ENCODE results near the gene WNT3. TPM values are rescaled to one million over a fixed set of nuclear protein-coding genes. Genes with fewer than 3 reads are reported as not detected.

WNT3 gene
- total RNA-seq, 1 donor from 2014 or later = 1.1 TPM

DNA sequence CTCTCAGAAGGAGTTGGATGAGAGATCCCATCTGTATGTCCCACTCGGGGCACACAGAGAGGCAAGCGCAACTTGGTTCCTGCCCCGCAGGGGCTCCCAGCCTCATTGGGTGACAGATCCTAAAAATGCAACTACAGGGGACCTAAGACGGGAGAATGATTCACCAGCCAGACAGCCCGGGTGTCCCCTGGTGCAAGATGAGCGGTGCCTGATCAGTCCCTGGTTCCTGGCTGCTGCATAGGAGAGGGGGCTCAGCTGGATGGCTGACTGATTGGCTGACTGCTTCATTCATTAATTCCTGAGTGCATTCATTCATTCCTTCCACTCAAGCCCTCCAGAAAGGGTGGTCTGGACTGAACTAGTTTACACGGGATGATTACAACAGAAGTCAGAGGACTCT is 22.0 kb downstream of the WNT3 start:
- peaks cover 30% of the 10 kb centered on the region for H3K27me3 ChIP-seq
- TF ChIP-seq, protein P1, sequence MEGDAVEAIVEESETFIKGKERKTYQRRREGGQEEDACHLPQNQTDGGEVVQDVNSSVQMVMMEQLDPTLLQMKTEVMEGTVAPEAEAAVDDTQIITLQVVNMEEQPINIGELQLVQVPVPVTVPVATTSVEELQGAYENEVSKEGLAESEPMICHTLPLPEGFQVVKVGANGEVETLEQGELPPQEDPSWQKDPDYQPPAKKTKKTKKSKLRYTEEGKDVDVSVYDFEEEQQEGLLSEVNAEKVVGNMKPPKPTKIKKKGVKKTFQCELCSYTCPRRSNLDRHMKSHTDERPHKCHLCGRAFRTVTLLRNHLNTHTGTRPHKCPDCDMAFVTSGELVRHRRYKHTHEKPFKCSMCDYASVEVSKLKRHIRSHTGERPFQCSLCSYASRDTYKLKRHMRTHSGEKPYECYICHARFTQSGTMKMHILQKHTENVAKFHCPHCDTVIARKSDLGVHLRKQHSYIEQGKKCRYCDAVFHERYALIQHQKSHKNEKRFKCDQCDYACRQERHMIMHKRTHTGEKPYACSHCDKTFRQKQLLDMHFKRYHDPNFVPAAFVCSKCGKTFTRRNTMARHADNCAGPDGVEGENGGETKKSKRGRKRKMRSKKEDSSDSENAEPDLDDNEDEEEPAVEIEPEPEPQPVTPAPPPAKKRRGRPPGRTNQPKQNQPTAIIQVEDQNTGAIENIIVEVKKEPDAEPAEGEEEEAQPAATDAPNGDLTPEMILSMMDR (IDR thresholded peaks at IDR 0.05) = no peak
- no peak for TF ChIP-seq EZH2phosphoT487 (IDR thresholded peaks at IDR 0.05)
- no peak for TF ChIP-seq EZH2 (IDR thresholded peaks at IDR 0.05)
- H3K27ac ChIP-seq = no peak overlapping the region
- Mint-ChIP-seq H3K4me1 (peaks cover 34% of the 10 kb centered on the region), H3K27ac (no peak overlapping the region), H3K27me3 (ENCODE audit: insufficient read depth, low read depth) (peaks cover 9% of the 10 kb centered on the region), H3K9me3 (no peaks in the 10 kb centered on the region), H3K4me3 (no peak overlapping the region), H3K36me3 (peaks cover 27% of the 10 kb centered on the region)
- DNase-seq (ENCODE audit: low spot score) = no peak
- H3K79me2 ChIP-seq (ENCODE audit: low read depth) = no peaks in the 10 kb centered on the region
- no peaks in the 10 kb centered on the region for H3K9me3 ChIP-seq (ENCODE audit: low read depth)
- no peak overlapping the region for H2AFZ ChIP-seq (replicated peaks)
- H3K36me3 ChIP-seq = no peaks in the 10 kb centered on the region
- H3F3A ChIP-seq (ENCODE audit: low read depth) = no peaks in the 10 kb centered on the region
- H3K4me3 ChIP-seq = no peak overlapping the region
- no peaks in the 10 kb centered on the region for H4K20me1 ChIP-seq (ENCODE audit: low read depth)
- no peaks in the 10 kb centered on the region for H3K4me1 ChIP-seq
- H3K4me2 ChIP-seq = no peak overlapping the region
- H3K9ac ChIP-seq = no peak overlapping the region

DNA sequence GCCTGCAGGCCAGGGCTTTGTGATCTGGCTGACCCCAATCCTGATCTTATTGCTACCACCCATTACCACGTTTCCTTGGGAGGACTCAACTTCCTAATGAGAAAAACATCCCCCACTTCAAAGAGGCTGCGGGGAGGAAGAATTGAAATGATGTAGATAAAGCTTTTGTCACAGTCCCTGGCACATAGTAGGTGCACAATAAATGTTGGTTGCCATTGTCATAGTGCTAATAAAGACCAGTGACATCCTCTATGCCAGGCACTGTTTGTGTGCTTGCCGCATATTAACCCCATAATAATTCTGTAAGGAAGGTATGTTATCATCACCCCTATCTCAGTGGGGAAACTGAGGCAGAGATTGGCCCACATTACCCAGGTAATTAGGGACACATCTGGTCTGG is 22.4 kb downstream of the WNT3 start:
- peaks cover 8% of the 10 kb centered on the region for H3K27me3 Mint-ChIP-seq (ENCODE audit: insufficient read depth, low read depth)
- H3K27ac ChIP-seq = no peak overlapping the region
- no peaks in the 10 kb centered on the region for H3K9me3 Mint-ChIP-seq
- TF ChIP-seq EZH2 (IDR thresholded peaks at IDR 0.05) = no peak
- no peak for TF ChIP-seq EZH2phosphoT487 (IDR thresholded peaks at IDR 0.05)
- TF ChIP-seq, protein P1 (IDR thresholded peaks at IDR 0.05) = no peak
- no peak overlapping the region for H3K4me2 ChIP-seq
- no peak overlapping the region for H2AFZ ChIP-seq (replicated peaks)
- no peaks in the 10 kb centered on the region for H3K79me2 ChIP-seq (ENCODE audit: low read depth)
- H3K36me3 Mint-ChIP-seq = peaks cover 29% of the 10 kb centered on the region
- H3K27me3 ChIP-seq = peaks cover 33% of the 10 kb centered on the region
- no peaks in the 10 kb centered on the region for H3K4me1 ChIP-seq
- no peak overlapping the region for H3K9ac ChIP-seq
- H3K4me1 Mint-ChIP-seq = peaks cover 37% of the 10 kb centered on the region
- H3F3A ChIP-seq (ENCODE audit: low read depth) = no peaks in the 10 kb centered on the region
- H3K27ac Mint-ChIP-seq = no peak overlapping the region
- DNase-seq (ENCODE audit: low spot score) = no peak
- H3K9me3 ChIP-seq (ENCODE audit: low read depth) = no peaks in the 10 kb centered on the region
- H3K36me3 ChIP-seq = no peaks in the 10 kb centered on the region
- H3K4me3 ChIP-seq = no peak overlapping the region
- H3K4me3 Mint-ChIP-seq = no peak overlapping the region
- no peaks in the 10 kb centered on the region for H4K20me1 ChIP-seq (ENCODE audit: low read depth)

GRCh38 chr17:46795379-46795952 is 23.0 kb downstream of the WNT3 start:
- Histone ChIP-seq H3K4me3 (no peak overlapping the region), H3F3A (ENCODE audit: low read depth) (no peaks in the 10 kb centered on the region), H3K9ac (no peak overlapping the region), H3K9me3 (ENCODE audit: low read depth) (no peaks in the 10 kb centered on the region), H3K27me3 (peaks cover 39% of the 10 kb centered on the region), H3K4me2 (no peak overlapping the region), H4K20me1 (ENCODE audit: low read depth) (no peaks in the 10 kb centered on the region), H3K79me2 (ENCODE audit: low read depth) (no peaks in the 10 kb centered on the region), H2AFZ (replicated peaks) (no peak overlapping the region), H3K27ac (no peak overlapping the region), H3K4me1 (no peaks in the 10 kb centered on the region), H3K36me3 (no peaks in the 10 kb centered on the region)
- H3K9me3 Mint-ChIP-seq = no peaks in the 10 kb centered on the region
- no peak overlapping the region for H3K27ac Mint-ChIP-seq
- peaks cover 30% of the 10 kb centered on the region for H3K36me3 Mint-ChIP-seq
- no peak overlapping the region for H3K4me3 Mint-ChIP-seq
- H3K4me1 Mint-ChIP-seq = peaks cover 40% of the 10 kb centered on the region
- H3K27me3 Mint-ChIP-seq (ENCODE audit: insufficient read depth, low read depth) = peaks cover 10% of the 10 kb centered on the region
- no peak for TF ChIP-seq EZH2phosphoT487 (IDR thresholded peaks at IDR 0.05)
- DNase-seq (ENCODE audit: low spot score) = no peak

DNA sequence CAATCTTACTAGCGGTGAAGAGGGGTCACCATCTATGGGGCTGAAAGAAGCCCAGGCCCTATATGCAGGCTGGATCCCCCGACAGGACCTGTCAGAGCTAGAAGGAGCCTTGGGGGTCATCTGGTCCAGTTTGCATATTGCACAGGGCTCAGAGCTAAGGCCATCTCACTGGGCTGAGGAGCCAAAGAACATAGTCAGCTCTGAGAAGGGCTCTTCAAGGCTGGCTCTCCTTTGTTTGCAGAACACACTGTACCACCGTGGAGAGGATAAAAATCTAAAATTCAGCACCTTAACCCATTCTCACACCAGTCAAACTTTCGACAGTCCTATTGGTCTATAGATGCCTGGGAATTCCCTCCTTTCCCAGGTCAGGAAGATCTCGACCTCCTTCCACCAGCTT is 24.2 kb downstream of the WNT3 start:
- H3K27ac ChIP-seq = no peak overlapping the region
- peaks cover 45% of the 10 kb centered on the region for H3K27me3 ChIP-seq
- Mint-ChIP-seq H3K4me3 (no peak overlapping the region), H3K4me1 (peaks cover 45% of the 10 kb centered on the region), H3K27me3 (ENCODE audit: insufficient read depth, low read depth) (peaks cover 13% of the 10 kb centered on the region), H3K9me3 (peaks cover 2% of the 10 kb centered on the region), H3K36me3 (peaks cover 30% of the 10 kb centered on the region), H3K27ac (no peak overlapping the region)
- no peaks in the 10 kb centered on the region for H3K4me1 ChIP-seq
- no peak overlapping the region for H3K4me2 ChIP-seq
- TF ChIP-seq EZH2phosphoT487 (IDR thresholded peaks at IDR 0.05) = no peak
- TF ChIP-seq EZH2 (IDR thresholded peaks at IDR 0.05) = no peak
- TF ChIP-seq, protein P1 (IDR thresholded peaks at IDR 0.05) = no peak
- H3F3A ChIP-seq (ENCODE audit: low read depth) = no peaks in the 10 kb centered on the region
- no peak overlapping the region for H3K9ac ChIP-seq
- no peaks in the 10 kb centered on the region for H3K36me3 ChIP-seq
- no peak for DNase-seq (ENCODE audit: low spot score)
- H2AFZ ChIP-seq (replicated peaks) = no peak overlapping the region
- no peaks in the 10 kb centered on the region for H3K9me3 ChIP-seq (ENCODE audit: low read depth)
- no peak overlapping the region for H3K4me3 ChIP-seq
- no peaks in the 10 kb centered on the region for H4K20me1 ChIP-seq (ENCODE audit: low read depth)
- no peaks in the 10 kb centered on the region for H3K79me2 ChIP-seq (ENCODE audit: low read depth)

Measured in neural progenitor cell (in vitro differentiated cells).